Esophagus mucosa (tissue), 1 donor: ENCODE measurements around the gene MUC16. TPM values are rescaled to one million over a fixed set of nuclear protein-coding genes. Genes with fewer than 3 reads are reported as not detected.
"Not testable (repeated sequence)": the region's sequence is repeated elsewhere in the genome, so short reads cannot be mapped to it uniquely, and the experiment has no call there.

Source experiments
- ATAC-seq: fragments of 200-7000 bp; cut with Tn5 transposase; one replicate; pipeline ENCODE4 v1.9.1; 2020
- total RNA-seq: library from RNA; stranded (reverse); gene quantifications from one replicate; pipeline ENCODE4 v1.2.4, GENCODE V29; 2023
- donor health status: DM: yes; HTN: yes; CAD: no.

Gene MUC16
- total RNA-seq: 0.56 TPM

- ATAC-seq: peak; percentile 71
Measured at GRCh38 chr19:9009935-9010651, at the start of gene MUC16. TSS of gene MUC16 (minus strand) at chr19:9010409.

DNA sequence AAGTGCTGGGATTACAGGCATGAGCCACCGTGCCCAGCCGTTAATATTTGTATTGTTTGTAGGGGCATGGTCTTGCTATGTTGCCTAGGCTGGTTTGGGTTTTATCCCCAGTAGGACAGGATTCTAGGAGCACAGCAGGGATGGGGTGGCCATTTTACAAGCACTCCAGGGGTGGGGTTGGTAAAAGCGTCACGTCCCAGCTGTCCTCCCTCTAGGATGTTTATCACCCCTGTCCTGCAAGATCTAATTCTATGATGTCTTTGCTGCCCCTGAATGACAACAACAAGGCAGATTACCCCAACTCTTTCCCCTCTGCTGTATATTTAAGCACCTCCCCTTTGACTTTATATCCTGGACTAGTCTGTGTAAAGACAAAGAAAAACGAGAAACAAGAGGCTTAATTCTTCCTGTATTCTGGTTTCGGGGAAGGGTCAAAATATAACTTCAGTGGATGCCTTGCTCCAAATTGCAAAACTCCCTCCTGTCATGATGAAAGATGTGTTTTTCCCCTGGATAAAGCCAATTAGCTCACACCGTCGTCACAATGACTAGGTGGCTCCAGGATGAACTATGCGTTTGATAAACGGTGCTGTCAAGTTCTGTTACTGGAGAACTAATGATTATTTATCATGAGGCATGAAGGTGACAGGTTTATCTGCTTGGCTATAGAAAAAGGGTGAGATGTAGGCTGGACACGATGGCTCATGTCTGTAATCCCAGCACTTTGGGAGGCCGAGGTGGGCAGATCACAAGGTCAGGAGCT, 48.9 kb upstream of the MUC16 start:
- ATAC-seq: no peak

DNA sequence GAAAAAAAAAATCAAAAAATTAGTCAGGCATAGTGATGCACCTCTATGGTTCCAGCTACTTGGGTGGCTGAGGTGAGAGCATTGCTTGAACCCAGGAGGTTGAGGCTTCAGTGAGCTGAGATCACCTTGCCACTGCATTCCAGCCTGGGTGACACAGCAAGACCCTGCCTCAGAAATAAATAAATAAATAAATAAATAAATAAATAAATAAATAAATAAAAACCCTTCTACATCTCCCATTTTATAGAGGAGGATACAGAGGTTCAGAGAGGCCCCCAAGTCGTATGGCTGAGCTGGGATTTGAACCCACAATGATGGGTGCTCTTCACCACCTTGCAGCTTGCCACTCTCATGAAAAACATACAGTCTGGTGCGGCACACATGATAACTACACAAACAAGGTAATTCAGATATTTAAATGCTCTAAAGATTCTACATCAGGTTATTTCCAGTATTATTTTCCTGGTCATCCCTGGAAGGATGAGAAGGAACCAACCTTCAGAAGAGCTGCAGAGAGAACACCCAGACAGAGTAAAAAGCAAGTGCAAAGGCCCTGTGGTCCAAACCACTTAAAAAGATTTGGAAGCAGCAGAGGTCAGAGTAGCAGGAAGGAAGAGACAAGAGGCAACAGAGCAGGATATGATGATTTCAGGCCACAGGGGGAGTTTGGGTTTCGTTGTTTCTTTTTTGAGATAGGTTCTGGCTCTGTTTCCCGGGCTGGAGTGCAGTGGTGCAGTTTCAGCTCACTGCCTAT, 47.5 kb upstream of the MUC16 start:
- ATAC-seq: no peak

DNA sequence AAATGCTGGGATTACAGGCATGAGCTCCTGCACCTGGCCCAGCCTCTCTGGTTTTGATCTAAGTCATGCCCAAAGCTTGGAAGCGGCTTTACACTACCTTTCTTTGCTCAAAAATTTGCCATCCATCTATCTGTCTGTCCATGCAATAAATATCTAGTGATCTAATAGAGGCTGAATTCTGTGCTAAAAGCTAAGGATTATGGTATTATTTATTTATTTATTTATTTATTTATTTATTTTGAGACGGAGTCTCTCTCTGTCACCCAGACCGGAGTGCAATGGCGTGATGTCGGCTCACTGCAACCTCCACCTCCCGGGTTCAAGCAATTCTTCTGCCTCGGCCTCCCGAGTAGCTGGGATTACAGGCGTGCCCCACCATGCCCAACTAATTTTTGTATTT, 45.9 kb upstream of the MUC16 start:
- not testable (repeated sequence) for ATAC-seq

GRCh38 chr19:9054765-9055164, 44.6 kb upstream of the MUC16 start:
- ATAC-seq: peak; percentile 92

- no peak for ATAC-seq
Measured at GRCh38 chr19:9054207-9054606, 44.0 kb upstream of the MUC16 start.

DNA sequence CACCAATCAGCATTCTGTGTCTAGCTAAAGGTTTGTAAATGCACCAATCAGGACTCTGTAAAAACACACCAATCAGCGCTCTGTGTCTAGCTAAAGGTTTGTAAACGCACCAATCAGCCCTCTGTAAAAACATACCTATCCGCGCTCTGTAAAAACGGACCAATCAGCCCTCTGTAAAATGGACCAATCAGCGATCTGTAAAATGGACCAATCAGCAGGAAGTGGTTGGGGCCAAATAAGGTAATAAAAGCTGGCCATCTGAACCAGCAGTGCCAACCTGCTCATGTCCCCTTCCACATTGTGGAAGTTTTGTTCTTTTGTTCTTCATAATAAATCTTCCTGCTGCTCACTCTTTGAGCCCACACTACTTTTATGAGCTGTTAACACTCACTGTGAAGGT, 43.5 kb upstream of the MUC16 start:
- ATAC-seq: not testable (repeated sequence)

- no peak for ATAC-seq
Measured at GRCh38 chr19:9052894-9053293, 42.7 kb upstream of the MUC16 start.

- ATAC-seq: no peak
Measured at GRCh38 chr19:9046694-9047093, 36.5 kb upstream of the MUC16 start.

DNA sequence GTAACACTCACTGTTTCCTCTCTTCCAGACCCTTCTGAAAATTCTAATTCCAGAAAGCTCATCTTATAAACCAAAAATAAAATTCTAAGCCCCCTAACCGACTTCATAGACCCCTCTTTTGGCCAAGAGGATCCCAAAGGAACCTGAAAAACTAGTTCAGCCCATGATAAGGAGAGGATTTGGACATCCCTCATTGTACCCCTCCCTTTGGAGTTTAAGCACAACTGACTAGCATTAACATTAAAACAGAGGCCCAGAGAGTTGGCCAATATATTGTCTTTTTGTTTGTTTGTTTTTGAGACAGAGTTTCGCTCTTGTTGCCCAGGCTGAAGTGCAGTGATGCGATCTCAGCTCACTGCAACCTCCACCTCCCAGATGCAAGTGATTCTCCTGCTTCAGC, 34.2 kb upstream of the MUC16 start:
- no peak for ATAC-seq

GRCh38 chr19:9043524-9043923, 33.3 kb upstream of the MUC16 start:
- no peak for ATAC-seq

GRCh38 chr19:9041023-9041422, 30.8 kb upstream of the MUC16 start:
- no peak for ATAC-seq

DNA sequence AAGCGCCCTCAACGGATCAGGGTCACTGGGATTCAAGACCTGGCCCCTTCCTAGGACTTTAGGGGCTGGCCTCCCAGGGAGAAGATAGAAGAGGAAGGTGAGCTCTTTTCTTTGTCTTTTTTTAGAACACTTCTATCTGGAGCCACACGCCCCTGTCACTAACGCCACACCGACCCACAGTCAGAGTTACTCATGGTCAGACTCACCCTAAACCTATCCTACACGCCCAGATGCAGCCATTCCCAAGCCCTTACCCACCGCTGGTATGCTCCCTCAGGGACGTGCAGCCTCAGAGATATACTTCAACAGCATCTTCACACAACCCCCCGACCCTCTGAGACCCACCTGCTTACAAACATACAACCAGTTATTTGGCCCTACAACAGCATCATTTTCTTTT, 29.9 kb upstream of the MUC16 start:
- no peak for ATAC-seq

DNA sequence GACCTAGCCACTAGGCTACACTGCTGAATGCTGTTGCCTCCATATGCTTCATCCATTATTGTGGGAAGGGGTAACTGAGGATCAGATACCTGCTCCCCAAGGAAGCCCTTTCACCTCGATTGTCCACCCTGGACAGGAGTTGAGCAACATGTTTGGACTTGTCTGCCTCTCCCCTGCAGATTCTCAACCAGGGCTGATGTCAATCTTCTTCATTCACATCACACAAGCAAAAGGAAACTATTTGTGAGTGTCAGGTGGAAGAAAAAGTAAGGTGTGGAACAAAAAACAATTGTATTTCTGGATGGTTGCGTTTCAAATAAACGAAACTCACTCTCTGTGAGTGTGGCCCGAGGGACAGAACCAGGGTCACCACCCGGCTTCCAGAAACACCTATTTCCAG, 29.5 kb upstream of the MUC16 start:
- no peak for ATAC-seq

GRCh38 chr19:9037400-9038062, 27.3 kb upstream of the MUC16 start:
- no peak for ATAC-seq

- no peak for ATAC-seq
Measured at GRCh38 chr19:9032136-9032631, 22.0 kb upstream of the MUC16 start.

DNA sequence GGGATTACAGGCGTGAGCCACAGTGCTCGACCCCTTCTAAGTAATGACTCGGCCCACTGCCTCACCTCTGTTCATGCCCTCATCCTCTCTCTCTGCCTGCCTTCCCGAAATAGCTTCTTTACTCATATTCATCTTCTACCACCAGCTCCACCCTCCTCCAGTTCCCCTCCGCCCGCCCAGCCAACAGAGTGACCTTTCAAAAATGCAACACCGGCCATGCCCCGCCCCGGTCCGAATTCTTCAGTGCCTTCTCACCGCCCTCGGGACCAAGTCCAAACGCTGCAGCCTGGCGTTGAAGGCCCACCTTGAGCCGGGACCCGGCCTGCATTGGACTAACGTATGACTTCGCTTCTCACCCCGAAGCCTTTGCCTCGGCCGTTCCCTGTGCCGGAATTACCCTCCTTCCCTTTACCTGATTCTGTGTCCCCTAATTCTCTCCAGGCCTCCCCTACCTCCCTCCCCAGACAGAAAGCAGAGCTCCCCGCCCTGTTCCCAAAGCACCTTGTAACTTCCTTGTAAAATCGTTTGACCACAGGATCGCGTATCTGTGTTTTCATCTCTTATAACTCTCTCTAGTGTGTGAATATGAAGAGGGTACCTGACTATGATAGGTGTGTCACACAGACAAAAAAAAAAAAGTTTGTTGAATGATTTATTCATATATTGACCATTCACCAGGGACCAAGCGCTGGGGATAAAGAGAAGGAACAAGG, 8.1 kb upstream of the MUC16 start:
- ATAC-seq: no peak

- no peak for ATAC-seq
Measured at GRCh38 chr19:9014803-9015202, 4.6 kb upstream of the MUC16 start.

DNA sequence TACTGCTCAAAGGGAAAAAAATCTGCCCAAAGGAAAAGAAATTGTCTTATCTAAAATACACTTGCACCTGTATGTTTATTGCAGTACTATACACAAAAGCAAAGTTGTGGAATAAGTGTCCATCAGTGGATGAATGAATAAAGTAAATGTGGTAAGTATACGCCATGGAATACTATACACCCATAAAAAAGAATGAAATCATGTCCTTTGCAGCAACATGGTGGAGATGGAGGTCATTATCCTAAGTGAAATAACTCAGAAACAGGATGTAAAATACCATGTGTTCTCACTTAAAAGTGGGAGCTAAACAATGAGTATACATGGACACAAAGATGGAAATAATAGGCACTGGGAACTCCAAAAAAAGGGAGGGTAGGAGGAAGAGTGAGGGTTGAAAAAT, 3.8 kb upstream of the MUC16 start:
- no peak for ATAC-seq

DNA sequence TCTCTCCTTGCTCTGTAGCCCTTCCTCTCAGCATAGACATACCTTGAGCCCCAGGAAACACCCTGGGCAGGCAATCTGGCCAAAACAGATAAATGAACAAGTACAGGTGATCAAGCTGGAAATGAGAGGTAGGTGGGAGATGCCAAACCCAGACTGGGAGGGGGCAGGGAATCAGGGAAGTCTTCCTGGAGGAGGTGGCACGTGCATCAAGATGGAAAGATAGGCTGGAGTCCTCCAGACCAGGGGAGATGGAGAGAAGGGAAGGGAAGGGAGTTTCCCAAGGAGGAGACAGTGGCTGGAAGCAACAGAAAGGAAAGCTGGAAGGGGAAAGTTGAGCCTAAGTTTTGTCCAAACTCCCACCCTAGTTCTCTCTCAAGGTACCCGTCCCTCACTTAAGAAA, 1.7 kb upstream of the MUC16 start:
- no peak for ATAC-seq

DNA sequence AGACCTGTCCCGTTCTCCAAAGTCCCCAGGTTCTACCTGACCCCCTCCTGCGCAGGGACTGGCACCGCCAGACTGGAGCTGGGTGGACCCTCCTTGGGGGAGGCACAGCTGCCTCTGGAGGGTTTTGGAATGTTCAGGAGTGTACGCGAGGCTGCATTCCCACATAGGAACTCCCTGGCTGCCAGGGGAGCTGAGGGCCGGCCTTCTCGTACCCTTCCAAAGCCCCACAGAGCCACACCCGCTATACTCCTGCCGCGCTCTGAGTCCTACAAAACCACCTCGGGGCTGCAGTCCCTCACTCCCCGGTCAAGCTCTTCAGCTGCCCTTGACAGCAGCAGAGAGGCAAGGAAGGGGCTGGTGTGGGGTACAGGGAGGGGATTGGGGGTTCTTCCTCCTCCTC, 484 bp upstream of the MUC16 start:
- no peak for ATAC-seq

- no peak for ATAC-seq
Measured at GRCh38 chr19:9009431-9009830, 778 bp downstream of the MUC16 start.
